GM23248 (cell line): ENCODE results near the gene ERLEC1. TPM values are rescaled to one million over a fixed set of nuclear protein-coding genes. Genes with fewer than 3 reads are reported as not detected.
"Not testable (repeated sequence)": the region's sequence is repeated elsewhere in the genome, so short reads cannot be mapped to it uniquely, and the experiment has no call there.

Experiments
- DNase-seq: peaks from one replicate; pipeline ENCODE4 v3.0.0-alpha.2; 2015
- H2AFZ ChIP-seq: fragments of 200-600 bp; sonication (generic); 2 replicates; pipeline ENCODE4 v1.6.1; 2016; ENCODE audit warnings: antibody characterized with exemption
- H3F3A ChIP-seq: fragments of 200-600 bp; sonication (generic); 2 replicates; pipeline ENCODE4 v1.6.1; 2016; ENCODE audit warnings: mild to moderate bottlenecking, antibody characterized with exemption, mixed run types; ENCODE audit not compliant: insufficient read depth
- H3K27ac ChIP-seq: fragments of 200-600 bp; sonication (generic); 2 replicates; pipeline ENCODE4 v1.5.1; 2016; ENCODE audit warnings: mild to moderate bottlenecking
- H3K27me3 ChIP-seq: fragments of 200-600 bp; sonication (generic); replicated peaks from 2 replicates; pipeline ENCODE4 v1.6.1; 2016; ENCODE audit warnings: mild to moderate bottlenecking; ENCODE audit not compliant: insufficient read depth
- H3K36me3 ChIP-seq: fragments of 200-600 bp; sonication (generic); 2 replicates; pipeline ENCODE4 v1.6.1; 2016; ENCODE audit warnings: low read depth, mild to moderate bottlenecking
- H3K4me1 ChIP-seq: fragments of 200-600 bp; sonication (generic); 2 replicates; pipeline ENCODE4 v1.6.1; 2016; ENCODE audit warnings: mild to moderate bottlenecking; ENCODE audit not compliant: insufficient read depth
- H3K4me2 ChIP-seq: fragments of 200-600 bp; sonication (generic); one replicate; pipeline ENCODE4 v1.6.1; 2016; ENCODE audit warnings: mild to moderate bottlenecking; ENCODE audit not compliant: unreplicated experiment
- H3K4me3 ChIP-seq: fragments of 200-600 bp; sonication (generic); 2 replicates; pipeline ENCODE4 v1.5.1; 2016; ENCODE audit warnings: mild to moderate bottlenecking
- H3K79me2 ChIP-seq: fragments of 200-600 bp; sonication (generic); 2 replicates; pipeline ENCODE4 v1.6.1; 2016; ENCODE audit warnings: mild to moderate bottlenecking; ENCODE audit not compliant: insufficient read depth
- H3K9ac ChIP-seq: fragments of 200-600 bp; sonication (generic); 2 replicates; pipeline ENCODE4 v1.6.1; 2016; ENCODE audit warnings: mild to moderate bottlenecking
- H3K9me2 ChIP-seq: fragments of 200-600 bp; sonication (generic); 2 replicates; pipeline ENCODE4 v1.6.1; 2016; ENCODE audit warnings: mixed run types, mild to moderate bottlenecking, moderate library complexity; ENCODE audit not compliant: insufficient read depth
- H3K9me3 ChIP-seq: fragments of 200-600 bp; sonication (generic); one replicate; pipeline ENCODE4 v1.6.1; 2017; ENCODE audit warnings: low read depth
- H4K20me1 ChIP-seq: fragments of 200-600 bp; sonication (generic); 2 replicates; pipeline ENCODE4 v1.6.0; 2016; ENCODE audit not compliant: insufficient read depth
- EZH2 ChIP-seq: fragments of 200-600 bp; sonication (generic); IDR thresholded peaks from 2 replicates; pipeline ENCODE4 v1.6.1; 2018; ENCODE audit warnings: antibody characterized with exemption, mild to moderate bottlenecking; ENCODE audit not compliant: insufficient read depth, poor library complexity, severe bottlenecking
- EZH2phosphoT487 ChIP-seq: fragments of 200-600 bp; sonication (generic); IDR thresholded peaks from 2 replicates; pipeline ENCODE4 v1.6.1; 2018; ENCODE audit warnings: antibody characterized with exemption, moderate library complexity, mild to moderate bottlenecking, low read depth; ENCODE audit not compliant: insufficient read depth
- WGBS, 2 experiments: methylation state at CpG; one replicate each; pipeline ENCODE4 v1.1.6; 2015 to 2017; ENCODE audit warnings: low lambda C conversion rate in 2 of 2, low coverage in 1 of 2; ENCODE audit errors: missing lambda C conversion rate in 2 of 2; 5-methylcytosine and 5-hydroxymethylcytosine counted together
- in situ Hi-C: fragments of 300-500 bp; cut with MboI; formaldehyde crosslinking; loops from 2 replicates; pipeline ENCODE4 v1.15.0; 2020
- polyA plus RNA-seq: library from polyadenylated mRNA; unstranded; fragments of >200 nt; fragmentation: Nextera tagmentation; extraction: Ambion mirVana; gene quantifications from 2 replicates; pipeline ENCODE4 v1.2.1, GENCODE V29; 2016
- total RNA-seq: library from RNA; depleted of rRNA; stranded (reverse); fragments of >200 nt; shearing (Covaris generic); gene quantifications from 2 replicates; pipeline ENCODE4 v1.2.3, GENCODE V29; 2014

The ERLEC1 gene
- total and polyA plus RNA-seq, 2 experiments from 2014 or later: 107 to 110 TPM

DNA sequence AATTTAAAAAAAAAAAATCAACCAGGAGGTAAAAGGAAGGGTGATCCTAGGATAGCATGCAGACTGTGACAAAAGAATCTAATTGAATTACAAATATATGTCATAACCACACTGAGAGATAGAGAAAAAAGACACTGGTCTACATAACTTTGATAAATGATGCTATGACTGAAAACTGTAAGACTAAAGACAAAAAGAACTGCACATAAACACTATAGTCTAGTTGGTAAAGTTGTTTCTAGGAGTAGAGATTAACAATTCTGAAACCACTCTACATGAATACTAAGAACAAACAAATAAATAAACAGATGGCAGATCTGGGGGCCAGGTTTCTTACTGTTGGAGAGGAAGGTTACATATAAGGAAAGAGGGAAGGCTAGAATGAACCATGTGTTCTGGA, 33.8 kb upstream of the ERLEC1 start:
- Histone ChIP-seq H3K27me3 (no peaks in the 10 kb centered on the region), H3K9me2 (no peaks in the 10 kb centered on the region)
- in situ Hi-C loops: no loop called here

GRCh38 chr2:53755121-53755520, 31.7 kb upstream of the ERLEC1 start:
- WGBS, 2 experiments: 8 to 16% methylated on average over 2 of the region's 2 CpGs
- peak; percentile 79 for DNase-seq

More for the DNA sequence above, 33.8 kb upstream of the ERLEC1 start:
- Histone ChIP-seq H2AFZ (no peak overlapping the region), H3K27ac (no peak overlapping the region), H3K4me2 (no peak overlapping the region), H3K4me1 (peaks cover 31% of the 10 kb centered on the region), H3K9me3 (no peaks in the 10 kb centered on the region), H3K9ac (no peak overlapping the region), H4K20me1 (no peaks in the 10 kb centered on the region), H3F3A (peaks cover 16% of the 10 kb centered on the region; the same call in 1 of the 2 replicates), H3K4me3 (no peak overlapping the region), H3K79me2 (no peaks in the 10 kb centered on the region), H3K36me3 (peaks cover 12% of the 10 kb centered on the region; the same call in 1 of the 2 replicates)
- no peak for DNase-seq
- TF ChIP-seq EZH2phosphoT487 (no peak), EZH2 (no peak)

GRCh38 chr2:53756644-53757043, 30.2 kb upstream of the ERLEC1 start:
- no peak overlapping the region for H3K9ac ChIP-seq
- H3K9me2 ChIP-seq: no peaks in the 10 kb centered on the region
- H4K20me1 ChIP-seq: no peaks in the 10 kb centered on the region
- no peak for DNase-seq
- peaks cover 12% of the 10 kb centered on the region; the same call in 1 of the 2 replicates for H3F3A ChIP-seq
- H3K9me3 ChIP-seq: no peaks in the 10 kb centered on the region
- no peaks in the 10 kb centered on the region for H3K27me3 ChIP-seq
- TF ChIP-seq EZH2phosphoT487 (no peak), EZH2 (no peak)
- no peaks in the 10 kb centered on the region for H3K36me3 ChIP-seq
- WGBS, 2 experiments: 99% methylated on average over 15 of the region's 15 CpGs
- no peak overlapping the region for H3K27ac ChIP-seq
- H3K79me2 ChIP-seq: no peaks in the 10 kb centered on the region
- H3K4me2 ChIP-seq: no peak overlapping the region
- in situ Hi-C loops: no loop called here
- no peak overlapping the region for H3K4me3 ChIP-seq
- H2AFZ ChIP-seq: no peak overlapping the region
- H3K4me1 ChIP-seq: peaks cover 20% of the 10 kb centered on the region

More at GRCh38 chr2:53755121-53755520, 31.7 kb upstream of the ERLEC1 start:
- Histone ChIP-seq H2AFZ (no peak overlapping the region), H3K4me3 (0 out of 2 replicates have a peak overlapping the region, but pooled peaks have one; percentile 9), H3K9ac (no peak overlapping the region), H3K4me1 (peaks cover 31% of the 10 kb centered on the region), H3K27ac (peak overlapping the region; percentile 56), H3K79me2 (no peaks in the 10 kb centered on the region), H3K9me2 (no peaks in the 10 kb centered on the region), H3K4me2 (peak overlapping the region; percentile 48), H4K20me1 (no peaks in the 10 kb centered on the region), H3K9me3 (no peaks in the 10 kb centered on the region), H3K27me3 (no peaks in the 10 kb centered on the region), H3K36me3 (peaks cover 5% of the 10 kb centered on the region; the same call in 1 of the 2 replicates), H3F3A (peaks cover 16% of the 10 kb centered on the region; the same call in 1 of the 2 replicates)
- in situ Hi-C loops: no loop called here
- no peak for TF ChIP-seq EZH2phosphoT487
- no peak for TF ChIP-seq EZH2

- H3K4me3 ChIP-seq, H3K4me2 ChIP-seq, H3K36me3 ChIP-seq, H3K9me2 ChIP-seq, H3K79me2 ChIP-seq, in situ Hi-C loops, H3K27me3 ChIP-seq, H3K27ac ChIP-seq, H2AFZ ChIP-seq, H3K9ac ChIP-seq, H3K9me3 ChIP-seq, H4K20me1 ChIP-seq, DNase-seq: not testable (repeated sequence)
- H3K4me1 ChIP-seq: peaks cover 15% of the 10 kb centered on the region
- 97 to 98% methylated on average over 14 of the region's 14 CpGs for WGBS, 2 experiments
- peaks cover 11% of the 10 kb centered on the region; the same call in 1 of the 2 replicates for H3F3A ChIP-seq
Measured at GRCh38 chr2:53757206-53757605, 29.6 kb upstream of the ERLEC1 start.

DNA sequence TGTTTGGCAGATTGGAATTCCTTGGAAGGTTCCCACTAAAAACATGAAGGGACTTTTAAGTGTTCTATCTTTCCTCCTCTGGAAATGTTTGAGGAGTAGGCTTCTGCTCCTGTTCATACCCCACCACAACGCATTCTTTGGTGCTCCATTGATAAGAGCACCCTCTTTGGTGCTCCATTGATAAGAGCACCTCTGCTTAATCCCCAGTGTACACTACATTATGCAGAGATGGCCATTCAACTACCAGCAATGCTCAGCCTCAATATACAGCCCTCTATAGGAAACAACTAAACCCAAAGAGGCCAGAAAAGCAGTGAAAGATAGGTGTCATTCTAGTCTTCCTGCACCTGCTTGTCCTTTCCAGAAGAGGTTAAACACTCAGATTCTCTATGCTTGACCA, 21.1 kb upstream of the ERLEC1 start:
- Histone ChIP-seq H3K4me3 (no peak overlapping the region), H3K79me2 (peaks cover 49% of the 10 kb centered on the region), H3K27ac (no peak overlapping the region), H3K4me2 (no peak overlapping the region), H3K4me1 (peaks cover 10% of the 10 kb centered on the region), H3K9me3 (no peaks in the 10 kb centered on the region), H3K36me3 (peaks cover 14% of the 10 kb centered on the region), H3F3A (peaks cover 8% of the 10 kb centered on the region; the same call in 1 of the 2 replicates), H3K9me2 (no peaks in the 10 kb centered on the region), H4K20me1 (no peaks in the 10 kb centered on the region), H3K9ac (no peak overlapping the region), H3K27me3 (no peaks in the 10 kb centered on the region), H2AFZ (no peak overlapping the region)
- WGBS, 2 experiments: 96 to 100% methylated on average over 1 of the region's 1 CpG
- DNase-seq: no peak
- in situ Hi-C loops: no loop called here
- TF ChIP-seq EZH2phosphoT487: no peak
- no peak for TF ChIP-seq EZH2
